Peyer's patch (tissue), 4 donors: ENCODE results near the gene RPL11. TPM values are rescaled to one million over a fixed set of nuclear protein-coding genes. Genes with fewer than 3 reads are reported as not detected.

Experiments used
- DNase-seq, 3 donors: peaks; one replicate each; pipeline ENCODE4 v3.0.0-alpha.2; 2017 to 2019
- H3K27ac ChIP-seq, 4 donors: fragments of 200-600 bp; sonication (generic); one replicate each; pipeline ENCODE4 v1.5.1; 2016 to 2019
- H3K27me3 ChIP-seq, 2 donors: fragments of 200-600 bp; sonication (generic); one replicate each; pipeline ENCODE4 v1.5.1; 2019
- H3K36me3 ChIP-seq, 3 donors: fragments of 200-600 bp; sonication (generic); one replicate each; pipeline ENCODE4 v1.5.1; 2016 to 2019
- H3K4me1 ChIP-seq, 4 donors: fragments of 200-600 bp; sonication (generic); one replicate each; pipeline ENCODE4 v1.5.1; 2016 to 2019
- H3K4me3 ChIP-seq, 4 donors: fragments of 200-600 bp; sonication (generic); 1 replicate in 3 of 4; 2 replicates in 1 of 4; pipeline ENCODE4 v1.5.1; 2016 to 2019; ENCODE audit warnings: mild to moderate bottlenecking in 1 of 4
- H3K9me3 ChIP-seq, 4 donors: fragments of 200-600 bp; sonication (generic); one replicate each; pipeline ENCODE4 v1.5.1; 2016 to 2019; ENCODE audit warnings: mild to moderate bottlenecking in 1 of 4
- POLR2A ChIP-seq, 2 donors: fragments of 450-650 bp; IDR thresholded peaks; one replicate each; pipeline ENCODE4 v1.5.1; 2017; ENCODE audit warnings: antibody characterized with exemption in 2 of 2, mild to moderate bottlenecking in 2 of 2, moderate library complexity in 2 of 2
- total RNA-seq, 4 donors: library from RNA; depleted of rRNA; stranded (reverse); fragments of >200 nt; gene quantifications; one replicate each; pipeline ENCODE4 v1.1.0, GENCODE V29; 2016
- TF ChIP-seq, protein P1 (sequence below), 6 experiments: fragments of 450-650 bp in 4 of 6; fragments of 200-600 bp in 2 of 6; sonication (generic) in 1 of 6; IDR thresholded peaks; one replicate each; pipeline ENCODE4 v1.5.1; 2017 to 2019; ENCODE audit warnings: antibody characterized with exemption in 6 of 6, mild to moderate bottlenecking in 3 of 6, moderate library complexity in 1 of 6

Gene RPL11
- total RNA-seq, 4 donors from 2014 or later, result 339 to 882 (median 437) TPM

DNA sequence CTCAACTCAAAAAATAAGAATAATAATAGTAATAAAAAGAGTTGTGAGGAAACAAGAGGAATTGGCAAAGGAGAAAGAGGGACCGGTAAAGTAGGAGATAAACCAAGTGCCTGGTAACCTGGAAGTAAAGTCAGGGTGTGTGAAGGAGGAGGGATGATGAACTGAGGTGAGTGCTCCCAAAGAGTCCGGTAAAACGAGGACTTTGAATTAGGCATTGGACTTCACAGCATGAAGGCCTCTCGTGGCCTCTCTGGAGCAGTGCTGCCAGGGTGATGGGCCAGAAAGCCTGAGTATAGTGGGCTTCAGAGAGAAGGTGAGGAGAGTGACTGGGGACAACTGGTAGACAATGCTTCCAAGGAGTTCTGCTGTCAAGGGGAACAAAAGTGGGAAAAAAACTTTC is 17.6 kb downstream of the RPL11 start:
- Histone ChIP-seq H3K4me3 (no peak overlapping the region), H3K27ac (no peak overlapping the region), H3K4me1 (no peaks in the 10 kb centered on the region), H3K36me3 (peaks cover 0 to 9% (median 0%) of the 10 kb centered on the region in 3 donors), H3K9me3 (no peaks in the 10 kb centered on the region), H3K27me3 (no peaks in the 10 kb centered on the region)
- no peak for TF ChIP-seq POLR2A (IDR thresholded peaks at IDR 0.05)
- TF ChIP-seq, protein P1, sequence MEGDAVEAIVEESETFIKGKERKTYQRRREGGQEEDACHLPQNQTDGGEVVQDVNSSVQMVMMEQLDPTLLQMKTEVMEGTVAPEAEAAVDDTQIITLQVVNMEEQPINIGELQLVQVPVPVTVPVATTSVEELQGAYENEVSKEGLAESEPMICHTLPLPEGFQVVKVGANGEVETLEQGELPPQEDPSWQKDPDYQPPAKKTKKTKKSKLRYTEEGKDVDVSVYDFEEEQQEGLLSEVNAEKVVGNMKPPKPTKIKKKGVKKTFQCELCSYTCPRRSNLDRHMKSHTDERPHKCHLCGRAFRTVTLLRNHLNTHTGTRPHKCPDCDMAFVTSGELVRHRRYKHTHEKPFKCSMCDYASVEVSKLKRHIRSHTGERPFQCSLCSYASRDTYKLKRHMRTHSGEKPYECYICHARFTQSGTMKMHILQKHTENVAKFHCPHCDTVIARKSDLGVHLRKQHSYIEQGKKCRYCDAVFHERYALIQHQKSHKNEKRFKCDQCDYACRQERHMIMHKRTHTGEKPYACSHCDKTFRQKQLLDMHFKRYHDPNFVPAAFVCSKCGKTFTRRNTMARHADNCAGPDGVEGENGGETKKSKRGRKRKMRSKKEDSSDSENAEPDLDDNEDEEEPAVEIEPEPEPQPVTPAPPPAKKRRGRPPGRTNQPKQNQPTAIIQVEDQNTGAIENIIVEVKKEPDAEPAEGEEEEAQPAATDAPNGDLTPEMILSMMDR (IDR thresholded peaks at IDR 0.05), result no peak
- DNase-seq, result no peak

DNA sequence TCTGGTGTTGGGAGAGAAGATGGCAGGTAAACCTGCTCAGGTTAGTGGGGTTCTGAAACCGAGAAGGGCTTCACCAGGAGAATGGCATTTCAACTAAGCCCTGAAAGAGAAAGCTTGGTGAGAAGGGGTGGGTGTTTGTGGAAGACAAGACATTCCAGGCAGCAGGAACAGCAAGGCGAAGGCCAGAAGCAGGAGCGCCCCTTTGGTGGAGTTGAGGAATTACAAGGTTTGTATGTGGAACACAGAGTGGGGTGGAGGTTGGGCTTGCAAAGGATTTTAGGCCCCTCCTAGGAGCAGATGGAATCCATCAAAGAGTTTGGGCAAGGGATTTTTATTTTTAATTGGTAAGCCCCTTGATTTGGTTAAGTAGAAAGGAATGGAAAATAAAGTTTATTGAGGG is 26.9 kb downstream of the RPL11 start:
- Histone ChIP-seq H3K4me3 (no peak overlapping the region), H3K4me1 (peaks cover 0 to 3% (median 0%) of the 10 kb centered on the region in 4 donors), H3K27ac (peak overlapping the region in 1 of 4 donors; percentile 76), H3K36me3 (no peaks in the 10 kb centered on the region), H3K27me3 (no peaks in the 10 kb centered on the region), H3K9me3 (no peaks in the 10 kb centered on the region)
- TF ChIP-seq, protein P1 (IDR thresholded peaks at IDR 0.05), result peak in 3 of 6 experiments; percentile 31 to 32 (median 31)
- TF ChIP-seq POLR2A (IDR thresholded peaks at IDR 0.05), result no peak
- no peak for DNase-seq

DNA sequence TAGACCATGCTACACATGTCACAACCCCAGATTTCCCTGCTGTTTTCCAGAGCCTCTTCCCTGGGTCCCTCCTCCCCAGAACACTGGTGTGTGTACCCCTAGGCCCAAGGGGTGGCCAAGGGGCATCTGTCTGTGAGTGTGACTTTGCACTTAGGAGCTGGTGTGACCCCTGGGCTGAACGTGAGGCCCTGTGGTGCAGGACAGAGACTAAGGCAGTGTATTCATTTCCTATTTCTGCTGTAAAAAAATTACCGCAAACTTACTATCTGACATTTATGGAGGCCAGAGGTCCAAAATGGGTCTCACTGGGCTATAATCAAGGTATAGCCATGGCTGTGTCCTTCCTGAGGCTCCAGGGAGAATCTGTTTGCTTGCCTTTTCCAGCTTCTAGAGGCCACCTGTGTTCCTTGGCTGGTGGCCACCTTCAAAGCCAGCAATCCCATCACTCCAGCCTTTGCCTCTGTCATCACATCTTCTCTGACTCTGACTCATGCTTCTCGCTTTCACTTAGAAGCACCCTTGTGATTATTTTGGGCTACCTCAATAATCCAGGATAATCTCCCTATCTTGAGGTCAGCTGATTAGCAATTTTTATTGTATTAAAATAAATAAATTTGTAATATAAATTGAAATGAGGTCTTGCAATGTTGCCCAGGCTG is 27.7 kb downstream of the RPL11 start:
- no peak for DNase-seq
- H3K27me3 ChIP-seq, result no peaks in the 10 kb centered on the region
- no peaks in the 10 kb centered on the region for H3K9me3 ChIP-seq
- TF ChIP-seq POLR2A (IDR thresholded peaks at IDR 0.05), result no peak
- TF ChIP-seq, protein P1 (IDR thresholded peaks at IDR 0.05), result no peak
- H3K4me3 ChIP-seq, result no peak overlapping the region
- H3K27ac ChIP-seq, result peak overlapping the region in 2 of 4 donors; percentile 62 to 76
- H3K4me1 ChIP-seq, result peaks cover 0 to 3% (median 0%) of the 10 kb centered on the region in 4 donors
- H3K36me3 ChIP-seq, result no peaks in the 10 kb centered on the region

DNA sequence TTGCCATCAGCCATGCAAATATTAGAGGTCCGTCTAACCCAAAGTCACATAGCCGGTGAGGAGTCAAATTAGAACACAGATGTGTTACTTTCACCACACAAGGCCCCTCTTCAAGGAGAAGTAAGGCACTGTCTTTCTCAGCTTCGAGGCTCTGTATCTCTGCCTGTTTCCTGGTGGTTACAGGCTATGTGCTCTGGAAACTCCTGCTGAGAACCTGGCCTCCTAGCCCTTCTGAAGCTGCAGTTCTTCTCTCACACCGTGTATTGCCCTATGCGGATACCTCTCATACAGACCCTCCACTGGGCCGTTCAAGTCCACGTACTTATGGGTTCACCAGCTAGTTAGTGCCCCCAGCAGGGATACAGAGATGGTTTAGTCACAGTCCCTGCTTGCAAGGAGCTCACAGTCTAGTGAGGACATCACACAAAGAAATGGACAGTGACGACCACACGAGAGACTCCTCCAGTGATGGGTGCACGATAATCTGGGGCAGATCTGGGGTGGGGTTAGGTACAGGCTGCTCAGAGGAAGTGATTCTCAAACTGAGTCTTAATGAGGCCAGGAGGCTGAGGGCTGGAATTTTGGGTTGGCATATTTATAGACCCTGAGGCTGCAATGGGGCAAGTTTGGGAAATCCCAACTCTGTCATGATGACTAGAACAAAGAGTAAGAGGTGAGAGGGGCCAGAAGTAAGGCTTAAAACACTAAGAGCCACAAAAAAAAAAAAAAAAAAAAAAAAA is 28.8 kb downstream of the RPL11 start:
- peak in 1 of 3 donors; percentile 34 for DNase-seq
- H3K36me3 ChIP-seq, result no peaks in the 10 kb centered on the region
- peaks cover 0 to 3% (median 0%) of the 10 kb centered on the region in 4 donors for H3K4me1 ChIP-seq
- no peaks in the 10 kb centered on the region for H3K9me3 ChIP-seq
- H3K27me3 ChIP-seq, result no peaks in the 10 kb centered on the region
- peak overlapping the region in 2 of 4 donors; percentile 62 to 76 for H3K27ac ChIP-seq
- no peak for TF ChIP-seq POLR2A (IDR thresholded peaks at IDR 0.05)
- TF ChIP-seq, protein P1 (IDR thresholded peaks at IDR 0.05), result no peak
- H3K4me3 ChIP-seq, result no peak overlapping the region

DNA sequence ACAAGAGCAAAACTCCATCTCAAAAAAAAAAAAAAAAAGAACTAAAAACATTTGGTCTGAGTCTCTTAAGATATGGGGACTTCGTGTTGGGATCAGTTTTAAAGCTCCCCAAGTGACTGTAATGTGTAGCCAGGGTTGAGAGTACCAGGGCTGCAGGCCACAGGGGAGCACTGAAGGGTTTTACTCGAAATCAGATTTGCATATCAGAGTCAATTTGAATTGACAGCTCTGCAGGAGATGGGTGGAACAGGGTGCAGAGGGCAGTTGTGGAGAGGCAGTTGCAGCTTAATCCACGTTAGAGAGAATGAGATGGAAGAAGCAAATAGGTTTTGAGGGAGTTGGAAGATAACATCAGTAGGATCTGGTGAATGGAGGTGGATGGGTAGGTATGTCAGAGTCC is 31.0 kb downstream of the RPL11 start:
- Histone ChIP-seq H3K9me3 (no peaks in the 10 kb centered on the region), H3K4me1 (peaks cover 0 to 20% (median 1%) of the 10 kb centered on the region in 4 donors), H3K27me3 (no peaks in the 10 kb centered on the region), H3K36me3 (no peaks in the 10 kb centered on the region), H3K27ac (peak overlapping the region in 2 of 4 donors; percentile 27 to 76), H3K4me3 (no peak overlapping the region)
- peak in 2 of 3 donors; percentile 67 to 69 for DNase-seq
- TF ChIP-seq, protein P1 (IDR thresholded peaks at IDR 0.05), result no peak
